ENCODE measurements around the gene PDE2A.

- TF ChIP-seq POLR2AphosphoS5 (IDR thresholded peaks at IDR 0.05) (no peak), POLR2A (IDR thresholded peaks at IDR 0.05) (no peak)
- TF ChIP-seq, protein P1, sequence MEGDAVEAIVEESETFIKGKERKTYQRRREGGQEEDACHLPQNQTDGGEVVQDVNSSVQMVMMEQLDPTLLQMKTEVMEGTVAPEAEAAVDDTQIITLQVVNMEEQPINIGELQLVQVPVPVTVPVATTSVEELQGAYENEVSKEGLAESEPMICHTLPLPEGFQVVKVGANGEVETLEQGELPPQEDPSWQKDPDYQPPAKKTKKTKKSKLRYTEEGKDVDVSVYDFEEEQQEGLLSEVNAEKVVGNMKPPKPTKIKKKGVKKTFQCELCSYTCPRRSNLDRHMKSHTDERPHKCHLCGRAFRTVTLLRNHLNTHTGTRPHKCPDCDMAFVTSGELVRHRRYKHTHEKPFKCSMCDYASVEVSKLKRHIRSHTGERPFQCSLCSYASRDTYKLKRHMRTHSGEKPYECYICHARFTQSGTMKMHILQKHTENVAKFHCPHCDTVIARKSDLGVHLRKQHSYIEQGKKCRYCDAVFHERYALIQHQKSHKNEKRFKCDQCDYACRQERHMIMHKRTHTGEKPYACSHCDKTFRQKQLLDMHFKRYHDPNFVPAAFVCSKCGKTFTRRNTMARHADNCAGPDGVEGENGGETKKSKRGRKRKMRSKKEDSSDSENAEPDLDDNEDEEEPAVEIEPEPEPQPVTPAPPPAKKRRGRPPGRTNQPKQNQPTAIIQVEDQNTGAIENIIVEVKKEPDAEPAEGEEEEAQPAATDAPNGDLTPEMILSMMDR (IDR thresholded peaks at IDR 0.05), result no peak
Measured at GRCh38 chr11:72697814-72698213, 23.6 kb upstream of the PDE2A start.

Measured in upper lobe of left lung (tissue), 4 donors.